NCI-H2029 (cell line): ENCODE results near the gene SLC29A3.
"Not testable (repeated sequence)": the region's sequence is repeated elsewhere in the genome, so short reads cannot be mapped to it uniquely, and the experiment has no call there.

Experiments used
- DNase-seq: peaks from one replicate; lab custom pipeline; 2025; lab: John Stamatoyannopoulos, UW

The SLC29A3 gene

DNA sequence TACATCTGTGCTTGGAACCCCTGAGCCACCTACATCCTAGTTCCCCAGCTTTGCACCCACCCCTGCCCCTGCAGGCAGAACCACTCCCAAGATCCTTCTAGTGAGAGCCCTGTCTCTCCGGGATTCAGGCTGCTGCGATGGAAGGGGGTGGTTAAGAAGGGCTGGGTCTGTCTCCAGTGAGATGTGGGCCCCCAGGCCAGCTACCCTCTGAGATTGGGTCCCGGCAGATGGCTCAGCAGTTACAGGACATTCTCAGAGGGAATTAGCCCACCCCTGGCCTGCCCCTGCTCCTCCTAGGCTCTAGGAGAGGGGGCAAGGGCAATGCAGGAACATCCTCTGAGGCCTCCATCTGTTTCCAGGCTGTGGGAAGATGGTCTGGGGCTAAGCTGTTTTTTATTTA is 27.7 kb downstream of the SLC29A3 start:
- no peak for DNase-seq

DNA sequence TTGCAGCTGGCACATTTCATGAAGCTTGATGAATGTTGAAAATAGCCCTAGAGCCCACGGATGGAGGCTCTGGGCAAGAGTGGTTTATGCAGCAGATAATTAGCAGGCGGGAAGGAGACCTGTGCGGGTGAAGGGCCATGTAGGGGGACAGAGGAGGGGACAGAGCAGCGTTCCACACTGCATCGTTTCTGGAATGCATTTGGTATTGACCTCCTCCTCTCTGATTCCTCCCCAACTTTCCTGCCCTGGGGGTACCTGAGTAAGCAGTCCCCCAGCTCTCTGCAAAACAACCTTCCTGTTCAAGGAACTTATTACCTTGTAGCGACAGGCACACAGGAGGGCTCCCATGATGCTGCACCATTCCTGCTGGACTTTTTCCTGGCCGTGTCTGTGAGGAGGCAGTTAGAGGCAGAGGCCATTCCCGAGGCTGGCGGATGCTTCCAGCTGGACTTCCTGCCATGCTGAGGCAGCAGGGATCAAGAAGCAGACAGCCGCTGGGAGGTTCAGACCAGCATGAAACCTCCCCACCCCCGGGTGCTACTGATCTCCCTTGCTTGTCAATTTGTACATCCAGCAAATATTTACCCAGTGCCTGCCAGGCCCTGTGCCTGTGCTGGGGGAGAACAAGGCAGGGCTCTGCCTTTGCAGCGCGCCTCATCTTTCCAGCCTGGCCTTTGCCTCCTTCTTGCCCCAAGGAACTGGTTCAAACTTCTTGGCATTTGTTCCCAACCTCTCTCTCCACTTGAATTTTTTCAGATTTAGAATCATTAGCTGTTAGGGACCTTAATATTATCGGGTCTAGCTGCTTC is 28.7 kb downstream of the SLC29A3 start:
- no peak for DNase-seq

DNA sequence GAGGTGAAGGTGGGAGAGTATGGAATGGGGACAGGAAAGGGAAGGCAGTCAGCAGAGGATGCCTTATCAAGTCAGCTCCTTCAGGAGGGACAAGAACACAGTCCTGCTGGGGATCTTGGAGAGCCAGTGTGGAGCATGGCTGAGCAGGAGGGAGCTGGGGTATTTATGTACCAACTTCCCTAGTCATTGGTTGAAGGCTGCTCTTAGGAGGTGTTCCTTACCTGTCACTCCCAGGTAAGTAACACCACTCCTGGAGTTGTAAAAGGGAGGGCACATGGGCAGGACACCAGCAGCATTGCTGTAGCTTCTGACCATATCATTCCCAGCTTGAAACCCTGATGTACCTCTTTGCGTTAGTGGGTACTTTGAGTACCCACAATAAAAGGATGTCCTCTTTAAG is 29.8 kb downstream of the SLC29A3 start:
- no peak for DNase-seq

DNA sequence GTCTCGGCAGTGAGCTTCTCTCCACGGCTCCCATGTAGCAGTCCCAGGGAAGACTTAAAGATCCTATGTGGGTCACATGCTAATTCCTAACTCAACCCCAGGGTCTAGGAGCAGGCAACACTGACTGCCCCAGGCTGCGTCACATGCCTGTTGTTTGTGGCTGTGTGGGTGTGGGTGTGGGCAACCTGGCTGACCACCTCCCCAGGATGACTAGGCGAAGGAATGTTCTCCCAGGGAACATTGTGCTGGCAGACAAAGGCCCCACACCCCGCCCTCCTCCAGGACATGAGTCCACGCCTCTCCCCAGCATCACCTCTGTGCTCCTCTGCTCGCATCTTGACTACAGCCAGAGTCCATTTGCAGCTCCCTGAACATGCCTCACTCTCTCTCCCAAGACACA is 30.3 kb downstream of the SLC29A3 start:
- no peak for DNase-seq

DNA sequence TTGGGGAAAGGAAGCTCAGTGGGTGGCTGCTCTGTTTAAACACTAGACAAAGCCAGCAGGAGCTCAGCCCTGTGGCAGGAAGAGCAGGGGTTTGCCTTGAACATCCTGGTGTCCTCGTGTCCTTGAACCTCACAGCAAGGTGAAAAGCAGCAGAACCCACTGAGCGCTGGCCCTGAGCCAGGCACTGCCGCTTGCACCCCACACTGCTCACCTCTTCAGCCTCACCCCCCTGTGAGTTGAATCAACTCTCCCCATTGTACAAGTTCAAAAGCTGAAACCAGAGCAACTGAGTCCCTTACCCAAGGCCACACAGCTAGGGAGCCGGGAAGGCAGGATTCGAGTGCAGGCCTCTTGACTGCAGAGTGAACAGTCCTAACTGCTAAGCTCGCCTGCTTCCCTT is 32.0 kb downstream of the SLC29A3 start:
- DNase-seq = no peak

GRCh38 chr10:71351628-71352319 is 32.7 kb downstream of the SLC29A3 start:
- DNase-seq = peak; percentile 42

DNA sequence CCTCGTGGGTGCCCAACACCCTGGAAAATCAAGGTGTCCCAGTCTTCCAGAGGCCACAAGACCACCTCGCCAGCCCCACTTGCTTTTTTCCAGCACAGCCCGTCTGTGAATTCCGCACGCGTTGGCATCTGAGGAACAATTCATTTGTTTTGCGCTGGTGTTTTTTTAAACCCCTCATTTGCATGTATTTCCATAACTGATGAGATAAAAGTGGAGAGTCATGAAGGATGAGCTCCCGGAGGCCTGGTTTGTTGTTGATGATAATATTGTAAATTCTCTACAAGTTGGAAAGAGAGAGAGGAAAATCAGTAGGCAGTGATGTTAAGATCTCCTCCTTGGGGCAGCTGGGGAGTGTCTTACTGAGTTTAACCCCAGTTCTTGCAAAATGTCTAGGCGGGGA is 34.6 kb downstream of the SLC29A3 start:
- no peak for DNase-seq

- no peak for DNase-seq
Observed at GRCh38 chr10:71354776-71355175, 35.7 kb downstream of the SLC29A3 start.

DNA sequence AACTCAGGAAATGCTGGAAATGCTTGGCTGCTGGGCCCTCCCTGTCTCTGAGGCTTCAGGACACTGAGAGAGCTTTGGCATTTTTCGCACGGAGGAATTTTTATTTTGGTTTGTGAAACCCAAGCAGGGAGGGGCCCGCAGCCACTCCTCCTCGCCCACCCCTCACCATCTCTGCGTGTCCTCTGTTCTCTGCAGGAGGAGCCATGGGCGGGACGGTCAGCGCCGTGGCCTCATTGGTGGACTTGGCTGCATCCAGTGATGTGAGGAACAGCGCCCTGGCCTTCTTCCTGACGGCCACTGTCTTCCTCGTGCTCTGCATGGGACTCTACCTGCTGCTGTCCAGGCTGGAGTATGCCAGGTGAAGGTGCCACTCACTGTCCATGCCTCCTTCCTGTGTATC is 36.8 kb downstream of the SLC29A3 start:
- DNase-seq = no peak

DNA sequence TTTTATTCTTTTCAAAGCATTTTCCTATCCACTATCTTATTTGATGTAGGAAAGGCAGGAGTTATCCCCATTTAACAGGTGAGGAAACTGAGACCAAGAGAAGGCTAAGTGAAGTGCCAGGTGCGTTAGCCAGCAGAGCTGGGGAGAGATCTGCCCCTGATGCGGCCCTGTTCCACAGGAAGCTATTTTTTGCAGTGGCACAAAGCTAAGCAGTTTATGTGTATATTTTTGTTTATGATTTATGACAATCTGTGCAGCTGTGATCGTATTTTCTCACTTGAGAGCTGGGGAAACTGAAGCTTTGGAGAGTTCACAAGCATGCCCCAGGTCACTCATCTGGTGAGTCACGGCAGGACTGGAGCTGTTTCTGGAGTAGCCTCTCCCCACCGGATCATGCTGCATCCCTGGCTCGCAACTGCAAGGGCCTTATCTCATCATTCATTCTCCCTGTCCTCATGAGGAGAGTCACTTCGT is 38.8 kb downstream of the SLC29A3 start:
- DNase-seq = no peak

GRCh38 chr10:71358277-71358676 is 39.2 kb downstream of the SLC29A3 start:
- DNase-seq = no peak

DNA sequence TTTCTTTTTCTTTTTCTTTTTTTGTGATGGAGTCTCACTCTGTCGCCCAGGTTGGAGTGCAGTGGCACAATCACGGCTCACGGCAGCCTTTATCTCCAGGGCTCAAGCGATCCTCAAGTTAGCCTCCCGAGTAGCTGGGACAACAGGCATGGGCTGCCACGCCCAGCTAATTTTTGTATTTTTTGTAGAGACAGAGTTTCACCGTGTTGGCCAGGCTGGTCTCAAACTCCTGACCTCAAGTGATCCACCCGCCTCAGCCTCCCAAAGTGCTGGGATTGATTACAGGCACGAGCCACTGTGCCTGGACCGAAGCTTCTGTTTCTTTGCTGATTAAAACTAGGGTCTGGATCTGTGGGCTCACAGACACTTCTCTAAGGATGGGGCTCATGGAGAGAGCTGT is 39.8 kb downstream of the SLC29A3 start:
- DNase-seq = not testable (repeated sequence)

DNA sequence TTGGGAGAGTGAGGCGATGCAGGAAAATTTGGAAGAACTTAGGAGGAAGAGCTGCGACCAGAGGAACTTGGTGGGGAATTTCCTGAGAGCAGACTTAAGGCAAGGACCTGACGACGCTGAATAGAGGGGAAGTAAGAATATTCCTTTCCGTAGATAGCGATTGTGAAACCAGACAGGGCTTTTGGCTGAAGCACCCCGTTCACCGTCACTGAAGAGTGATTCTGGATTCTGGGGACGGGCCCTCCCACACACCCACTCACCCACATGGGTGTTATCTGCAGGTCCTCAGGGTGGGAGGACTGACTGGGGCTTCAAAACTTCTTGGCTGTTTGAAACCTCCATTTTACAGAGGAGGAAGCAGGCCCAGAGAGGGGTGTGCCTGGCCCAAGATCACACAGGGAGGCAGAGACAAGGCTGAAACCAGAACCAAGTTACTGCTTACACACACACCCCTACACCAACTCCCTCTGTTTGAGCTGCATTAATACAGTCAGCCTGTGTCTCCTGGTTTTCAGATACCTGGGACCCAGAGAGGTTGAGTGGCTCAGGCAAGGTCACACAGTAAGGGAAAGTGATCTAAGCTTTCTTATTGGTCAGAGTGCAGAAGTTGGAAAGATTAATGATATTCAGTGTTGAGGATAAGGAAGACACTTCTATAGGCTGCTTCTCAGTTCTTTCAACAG is 40.4 kb downstream of the SLC29A3 start:
- DNase-seq = no peak

DNA sequence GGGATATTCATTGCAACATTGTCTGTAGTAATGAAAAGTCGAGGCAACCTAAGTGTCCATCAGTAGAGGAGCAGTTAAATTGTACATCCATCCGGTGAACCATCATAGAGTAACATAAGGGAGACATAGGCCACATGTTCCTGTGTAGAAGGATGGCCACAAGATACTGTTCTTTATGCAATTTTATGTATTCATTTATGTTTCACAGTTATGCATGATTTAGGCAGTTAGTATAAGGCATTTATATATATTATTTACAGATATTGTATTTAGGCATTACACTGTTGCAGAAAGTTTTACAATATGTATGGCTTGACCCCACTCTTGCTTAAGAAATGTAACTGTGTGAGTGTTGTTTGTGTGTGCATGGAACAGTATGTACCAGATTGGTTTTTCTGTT is 41.7 kb downstream of the SLC29A3 start:
- no peak for DNase-seq

GRCh38 chr10:71361581-71361980 is 42.5 kb downstream of the SLC29A3 start:
- no peak for DNase-seq

DNA sequence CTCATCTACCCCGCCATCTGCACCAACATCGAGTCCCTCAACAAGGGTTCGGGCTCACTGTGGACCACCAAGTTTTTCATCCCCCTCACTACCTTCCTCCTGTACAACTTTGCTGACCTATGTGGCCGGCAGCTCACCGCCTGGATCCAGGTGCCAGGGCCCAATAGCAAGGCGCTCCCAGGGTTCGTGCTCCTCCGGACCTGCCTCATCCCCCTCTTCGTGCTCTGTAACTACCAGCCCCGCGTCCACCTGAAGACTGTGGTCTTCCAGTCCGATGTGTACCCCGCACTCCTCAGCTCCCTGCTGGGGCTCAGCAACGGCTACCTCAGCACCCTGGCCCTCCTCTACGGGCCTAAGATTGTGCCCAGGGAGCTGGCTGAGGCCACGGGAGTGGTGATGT is 43.1 kb downstream of the SLC29A3 start:
- no peak for DNase-seq

DNA sequence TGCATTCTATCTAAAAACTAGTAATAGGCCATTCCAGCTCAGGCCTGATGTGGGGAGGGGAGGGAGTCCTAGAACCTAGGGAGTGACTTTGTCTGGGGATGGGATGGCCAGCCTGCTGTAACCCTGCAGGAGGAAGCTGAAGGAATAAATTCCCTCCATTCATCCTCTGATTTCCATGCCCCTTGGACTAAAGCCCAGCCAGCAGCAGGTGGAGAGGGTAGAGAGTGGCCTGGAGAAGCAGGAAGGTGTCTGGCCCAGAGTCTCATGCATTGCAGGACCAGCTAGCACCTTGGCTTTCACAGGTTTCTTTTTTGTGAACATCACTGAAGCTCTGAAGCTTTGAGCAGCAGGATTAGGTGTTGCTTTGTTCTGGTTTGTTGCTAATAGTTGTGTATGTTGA is 44.9 kb downstream of the SLC29A3 start:
- peak; percentile 57 for DNase-seq

- no peak for DNase-seq
Observed at GRCh38 chr10:71365366-71365765, 46.3 kb downstream of the SLC29A3 start.

- no peak for DNase-seq
Observed at GRCh38 chr10:71366690-71367089, 47.6 kb downstream of the SLC29A3 start.

- no peak for DNase-seq
Observed at GRCh38 chr10:71367271-71367670, 48.2 kb downstream of the SLC29A3 start.

DNA sequence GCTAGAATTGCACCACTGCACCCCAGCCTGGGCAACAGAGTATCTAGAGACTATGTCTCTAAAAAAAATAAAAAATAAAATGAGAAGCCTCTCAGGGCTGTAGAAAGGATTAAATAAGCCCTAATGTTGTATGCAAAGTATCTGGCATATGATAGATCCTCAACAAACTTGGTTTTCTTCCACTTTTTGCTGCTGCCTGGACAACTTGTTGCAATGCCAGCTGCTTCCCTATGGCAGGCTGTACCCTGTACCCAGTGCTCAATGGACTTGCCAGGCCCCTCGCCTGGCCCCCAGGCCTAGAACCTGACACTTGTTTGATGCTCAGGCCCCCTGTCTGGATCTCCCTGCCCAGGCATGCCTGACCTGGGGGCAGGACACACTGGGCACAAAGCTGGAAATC is 49.1 kb downstream of the SLC29A3 start:
- no peak for DNase-seq

- DNase-seq = no peak
Observed at GRCh38 chr10:71368643-71369042, 49.6 kb downstream of the SLC29A3 start.

DNA sequence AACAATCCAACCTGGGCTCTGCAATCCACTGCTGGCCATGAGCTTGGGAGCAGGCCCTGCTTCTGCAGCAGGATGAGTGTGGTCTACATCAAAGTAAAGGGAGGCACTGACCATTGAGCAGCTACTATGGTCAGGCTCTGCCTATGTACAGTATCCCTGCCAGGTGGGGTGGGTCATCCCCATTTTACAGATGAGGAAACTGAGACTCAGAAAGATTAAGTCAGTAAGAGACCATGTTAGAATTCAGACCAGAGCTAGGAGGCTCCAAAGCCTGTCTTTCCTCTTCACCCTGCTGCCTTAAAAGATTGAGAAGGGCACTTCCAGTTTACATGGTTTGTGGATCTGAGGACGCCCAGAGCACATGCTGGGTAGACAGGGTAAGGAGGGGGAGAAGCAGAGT is 50.5 kb downstream of the SLC29A3 start:
- no peak for DNase-seq
